GM21619 (cell line): ENCODE measurements around the gene WDR4.
"Not testable (repeated sequence)": the region's sequence is repeated elsewhere in the genome, so short reads cannot be mapped to it uniquely, and the experiment has no call there.

Source experiments
- ATAC-seq: cut with Tn5 transposase; IDR thresholded peaks from one replicate; pipeline ENCODE4 v1.9.1; 2021; ENCODE audit not compliant: unreplicated experiment

The WDR4 gene

GRCh38 chr21:42853621-42854020 is 25.7 kb downstream of the WDR4 start:
- no peak for ATAC-seq

- no peak for ATAC-seq
Observed at GRCh38 chr21:42852925-42853570, 26.3 kb downstream of the WDR4 start.

GRCh38 chr21:42851812-42852665 is 27.3 kb downstream of the WDR4 start:
- no peak for ATAC-seq

GRCh38 chr21:42850866-42851391 is 28.4 kb downstream of the WDR4 start:
- ATAC-seq, result no peak

GRCh38 chr21:42850463-42850862 is 28.9 kb downstream of the WDR4 start:
- ATAC-seq, result no peak

GRCh38 chr21:42849759-42850412 is 29.5 kb downstream of the WDR4 start:
- no peak for ATAC-seq

GRCh38 chr21:42848932-42849758 is 30.2 kb downstream of the WDR4 start:
- ATAC-seq, result no peak

- ATAC-seq, result not testable (repeated sequence)
Observed at GRCh38 chr21:42848144-42848931, 31.0 kb downstream of the WDR4 start.

GRCh38 chr21:42847726-42848125 is 31.6 kb downstream of the WDR4 start:
- no peak for ATAC-seq

- ATAC-seq, result no peak
Observed at GRCh38 chr21:42847051-42847707, 32.2 kb downstream of the WDR4 start.

GRCh38 chr21:42846221-42846620 is 33.1 kb downstream of the WDR4 start:
- no peak for ATAC-seq

GRCh38 chr21:42845296-42845965 is 33.9 kb downstream of the WDR4 start:
- ATAC-seq, result no peak

- ATAC-seq, result no peak
Observed at GRCh38 chr21:42844411-42845113, 34.8 kb downstream of the WDR4 start.

- no peak for ATAC-seq
Observed at GRCh38 chr21:42843056-42843455, 36.3 kb downstream of the WDR4 start.

GRCh38 chr21:42841916-42842655 is 37.3 kb downstream of the WDR4 start:
- not testable (repeated sequence) for ATAC-seq

- ATAC-seq, result no peak
Observed at GRCh38 chr21:42841156-42841915, 38.0 kb downstream of the WDR4 start.
